Measurements from ENCODE around the gene PAQR5. TPM values are rescaled to one million over a fixed set of nuclear protein-coding genes. Genes with fewer than 3 reads are reported as not detected.

PAQR5 gene
- total and polyA plus RNA-seq, 4 donors = 0.19 to 1.1 (median 0.53) TPM

- no peaks in the 10 kb centered on the region for H3K9me3 ChIP-seq (ENCODE audit: control insufficient read depth in 4 of 4, low read length in 3 of 4)
- H3K27me3 ChIP-seq (ENCODE audit: control insufficient read depth in 4 of 4, insufficient read depth in 4 of 4, low read length in 3 of 4) = no peaks in the 10 kb centered on the region
- WGBS = 88% methylated on average over 5 of the region's 5 CpGs
- H3K4me3 ChIP-seq (ENCODE audit: low read depth in 1 of 3, low read length in 3 of 3) = no peak overlapping the region
- H3K36me3 ChIP-seq (ENCODE audit: control insufficient read depth in 4 of 4, insufficient read depth in 3 of 4, low read depth in 1 of 4, low read length in 3 of 4) = no peaks in the 10 kb centered on the region
- H3K9ac ChIP-seq (ENCODE audit: low read depth in 1 of 2, low read length in 2 of 2) = no peak overlapping the region
- DNase-seq (ENCODE audit: low spot score) = no peak
- no peak overlapping the region for H3K27ac ChIP-seq (ENCODE audit: low read depth in 1 of 2, low read length in 2 of 2)
- TF ChIP-seq YY1 (IDR thresholded peaks at IDR 0.05) (no peak), HNF4A (conservative IDR thresholded peaks at IDR 0.05) (no peak), RAD21 (IDR thresholded peaks at IDR 0.05) (no peak), EGR1 (IDR thresholded peaks at IDR 0.05; ENCODE audit: low read depth in 2 of 2) (no peak), HNF4G (IDR thresholded peaks at IDR 0.05) (no peak), CTCF (IDR thresholded peaks at IDR 0.05; ENCODE audit: low read depth, low read length, missing input control) (no peak), JUND (IDR thresholded peaks at IDR 0.05) (no peak)
- H3K4me1 ChIP-seq (ENCODE audit: control insufficient read depth in 4 of 4, insufficient read depth in 4 of 4, low read length in 3 of 4) = peaks cover 0 to 7% (median 0%) of the 10 kb centered on the region in 4 donors
Observed at GRCh38 chr15:69308949-69309348, 10.2 kb downstream of the PAQR5 start.

- DNase-seq (ENCODE audit: low spot score) = no peak
- Histone ChIP-seq H3K27me3 (ENCODE audit: control insufficient read depth in 4 of 4, insufficient read depth in 4 of 4, low read length in 3 of 4) (no peaks in the 10 kb centered on the region), H3K9me3 (ENCODE audit: control insufficient read depth in 4 of 4, low read length in 3 of 4) (no peaks in the 10 kb centered on the region), H3K27ac (ENCODE audit: low read depth in 1 of 2, low read length in 2 of 2) (no peak overlapping the region), H3K4me3 (ENCODE audit: low read depth in 1 of 3, low read length in 3 of 3) (no peak overlapping the region), H3K4me1 (ENCODE audit: control insufficient read depth in 4 of 4, insufficient read depth in 4 of 4, low read length in 3 of 4) (no peaks in the 10 kb centered on the region), H3K9ac (ENCODE audit: low read depth in 1 of 2, low read length in 2 of 2) (no peak overlapping the region), H3K36me3 (ENCODE audit: control insufficient read depth in 4 of 4, insufficient read depth in 3 of 4, low read depth in 1 of 4, low read length in 3 of 4) (no peaks in the 10 kb centered on the region)
- TF ChIP-seq RAD21 (IDR thresholded peaks at IDR 0.05) = no peak
- TF ChIP-seq HNF4A (conservative IDR thresholded peaks at IDR 0.05) = no peak
- TF ChIP-seq ATF3 (IDR thresholded peaks at IDR 0.05) = no peak
- TF ChIP-seq ZBTB33 (IDR thresholded peaks at IDR 0.05) = no peak
- no peak for TF ChIP-seq RXRA (IDR thresholded peaks at IDR 0.05)
- no peak for TF ChIP-seq TAF1 (conservative IDR thresholded peaks at IDR 0.05)
- no peak for TF ChIP-seq JUND (IDR thresholded peaks at IDR 0.05)
- no peak for TF ChIP-seq MAX (IDR thresholded peaks at IDR 0.05)
- no peak for TF ChIP-seq HNF4G (IDR thresholded peaks at IDR 0.05)
- no peak for TF ChIP-seq YY1 (IDR thresholded peaks at IDR 0.05)
- no peak for TF ChIP-seq NR2F2 (IDR thresholded peaks at IDR 0.05)
- 76% methylated on average over 5 of the region's 5 CpGs for WGBS
Observed at GRCh38 chr15:69311319-69311721, 12.6 kb downstream of the PAQR5 start.

GRCh38 chr15:69313432-69314000 lies 14.8 kb downstream of the PAQR5 start:
- no peaks in the 10 kb centered on the region for H3K4me1 ChIP-seq (ENCODE audit: control insufficient read depth in 4 of 4, insufficient read depth in 4 of 4, low read length in 3 of 4)
- DNase-seq (ENCODE audit: low spot score) = no peak
- no peak overlapping the region for H3K27ac ChIP-seq (ENCODE audit: low read depth in 1 of 2, low read length in 2 of 2)
- H3K4me3 ChIP-seq (ENCODE audit: low read depth in 1 of 3, low read length in 3 of 3) = no peak overlapping the region
- H3K27me3 ChIP-seq (ENCODE audit: control insufficient read depth in 4 of 4, insufficient read depth in 4 of 4, low read length in 3 of 4) = no peaks in the 10 kb centered on the region
- 76% methylated on average over 8 of the region's 8 CpGs for WGBS
- no peaks in the 10 kb centered on the region for H3K36me3 ChIP-seq (ENCODE audit: control insufficient read depth in 4 of 4, insufficient read depth in 3 of 4, low read depth in 1 of 4, low read length in 3 of 4)
- no peaks in the 10 kb centered on the region for H3K9me3 ChIP-seq (ENCODE audit: control insufficient read depth in 4 of 4, low read length in 3 of 4)
- H3K9ac ChIP-seq (ENCODE audit: low read depth in 1 of 2, low read length in 2 of 2) = no peak overlapping the region
- TF ChIP-seq CTCF (IDR thresholded peaks at IDR 0.05; ENCODE audit: low read depth, low read length, missing input control) (no peak), TAF1 (conservative IDR thresholded peaks at IDR 0.05) (no peak), RAD21 (IDR thresholded peaks at IDR 0.05) (no peak), FOXA1 (IDR thresholded peaks at IDR 0.05) (no peak), SP1 (IDR thresholded peaks at IDR 0.05) (no peak), HNF4G (IDR thresholded peaks at IDR 0.05) (no peak), HNF4A (conservative IDR thresholded peaks at IDR 0.05) (no peak), MAX (IDR thresholded peaks at IDR 0.05) (no peak), RXRA (IDR thresholded peaks at IDR 0.05) (no peak), YY1 (IDR thresholded peaks at IDR 0.05) (no peak), NR2F2 (IDR thresholded peaks at IDR 0.05) (no peak)

Data from liver (tissue), 9 donors.